ENCODE data around the gene P4HA1. TPM values are rescaled to one million over a fixed set of nuclear protein-coding genes. Genes with fewer than 3 reads are reported as not detected.

Gene P4HA1
- total and polyA plus RNA-seq, 2 donors (not counting 3 experiments of a cell fraction or from before 2014, with no cell fraction given) = 14.3 to 29.1 TPM

- H3K27ac ChIP-seq (ENCODE audit: insufficient read depth, low read depth, low read length) = no peak overlapping the region
Observed at GRCh38 chr10:73065441-73065840, 31.2 kb downstream of the P4HA1 start.

DNA sequence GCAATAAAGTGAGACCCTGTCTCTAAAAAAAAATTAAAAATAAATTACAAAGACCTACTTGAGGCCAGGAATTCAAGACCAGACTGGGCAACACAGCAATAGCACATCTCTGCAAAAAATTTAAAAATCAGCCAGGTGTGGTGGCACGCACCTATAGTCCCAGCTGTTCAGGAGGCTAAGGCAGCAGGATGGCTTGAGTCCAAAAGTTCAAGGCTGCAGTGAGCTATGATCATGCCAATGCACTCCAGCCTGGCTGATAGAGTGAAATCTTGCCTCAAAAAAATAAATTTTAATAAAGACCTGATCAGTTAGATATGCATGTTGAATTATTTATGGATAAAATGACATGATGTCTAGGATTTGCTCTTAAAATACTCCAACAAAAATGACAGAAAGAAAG, 34.9 kb downstream of the P4HA1 start:
- no peak for FAIRE-seq
- DNase-seq (ENCODE audit: low read depth, low spot score) = no peak
- Histone ChIP-seq H3K79me2 (ENCODE audit: control insufficient read depth, insufficient read depth, low read length) (no peaks in the 10 kb centered on the region), H3K36me3 (ENCODE audit: control insufficient read depth in 2 of 2, extremely low read depth in 1 of 2, insufficient read depth in 2 of 2, low read length in 2 of 2) (peaks cover 0 to 2% of the 10 kb centered on the region in 2 experiments), H3K27me3 (ENCODE audit: control insufficient read depth in 2 of 2, insufficient read depth in 2 of 2, low read length in 2 of 2) (no peaks in the 10 kb centered on the region), H3K4me2 (ENCODE audit: insufficient read depth, low read length) (no peak overlapping the region), H3K9me3 (replicated peaks; ENCODE audit: control insufficient read depth, insufficient read depth, low read length) (no peaks in the 10 kb centered on the region), H3K27ac (ENCODE audit: insufficient read depth, low read depth, low read length) (no peak overlapping the region), H2AFZ (ENCODE audit: low read depth, low read length) (no peak overlapping the region), H3K9ac (replicated peaks; ENCODE audit: extremely low read depth, insufficient read depth, low read length) (no peak overlapping the region), H4K20me1 (replicated peaks; ENCODE audit: control insufficient read depth, extremely low read depth, insufficient read depth, low read length) (no peaks in the 10 kb centered on the region), H3K4me1 (ENCODE audit: control insufficient read depth, extremely low read depth, insufficient read depth, low read length) (peaks cover 9% of the 10 kb centered on the region), H3K4me3 (replicated peaks in 1 of 3; ENCODE audit: insufficient read depth in 1 of 3, low read depth in 1 of 3, low read length in 3 of 3) (no peak overlapping the region), H3K9me1 (replicated peaks; ENCODE audit: control insufficient read depth, extremely low read depth, insufficient read depth, low read length) (no peaks in the 10 kb centered on the region)
- dilution Hi-C loops (cut with MboI; ENCODE audit: extremely low pct_ligation_motif_present, low sequenced_read_pairs) = no loop called here
- no TSS peak for BruUV-seq (replicated peaks)
- no peak for TF ChIP-seq POLR2AphosphoS5 (IDR thresholded peaks at IDR 0.05; ENCODE audit: insufficient read depth, low read depth, low read length)
- TF ChIP-seq POLR2A (IDR thresholded peaks at IDR 0.05; ENCODE audit: low read depth, low read length) = no peak
- no peak for TF ChIP-seq GATA2 (IDR thresholded peaks at IDR 0.05; ENCODE audit: insufficient read depth, insufficient read length, low read depth, low read length)
- no peak for TF ChIP-seq JUN (IDR thresholded peaks at IDR 0.05; ENCODE audit: borderline replicate concordance, insufficient read depth, insufficient read length, low read depth)
- TF ChIP-seq MYC (IDR thresholded peaks at IDR 0.05; ENCODE audit: low read depth, low read length) = no peak
- no peak for TF ChIP-seq FOS (IDR thresholded peaks at IDR 0.05; ENCODE audit: borderline replicate concordance, insufficient read depth, low read length)
- TF ChIP-seq CTCF (IDR thresholded peaks at IDR 0.05; ENCODE audit: extremely low read depth in 1 of 2, insufficient read depth in 1 of 2, low read depth in 1 of 2, low read length in 2 of 2) = no peak
- no peak for TF ChIP-seq MAX (IDR thresholded peaks at IDR 0.05; ENCODE audit: insufficient read depth, insufficient read length)
- ChIA-PET POLR2A (no interaction called here), CTCF (interaction anchor here (0.6 to 3.5 kb wide), 57 partner anchors 8 to 700 kb away, joined by 3 to 30 read pairs (median 4); partner anchors contain the start of genes ECD, FAM149B1, MICU1 and NUDT13)
- intact Hi-C loops (cut with micrococcal nuclease) = loop anchor here (1.0 to 2.0 kb wide), 4 partner anchors 186 to 697 kb away; partner anchors contain the start of gene MCU

More at GRCh38 chr10:73065441-73065840, 31.2 kb downstream of the P4HA1 start:
- peaks cover under 1% of the 10 kb centered on the region for H3K4me1 ChIP-seq (ENCODE audit: control insufficient read depth, extremely low read depth, insufficient read depth, low read length)
- dilution Hi-C loops (cut with MboI; ENCODE audit: extremely low pct_ligation_motif_present, low sequenced_read_pairs) (no loop called here), intact Hi-C loops (cut with micrococcal nuclease) (no loop called here)
- H3K9ac ChIP-seq (replicated peaks; ENCODE audit: extremely low read depth, insufficient read depth, low read length) = no peak overlapping the region
- POLR2A ChIA-PET = no interaction called here
- DNase-seq (ENCODE audit: low read depth, low spot score) (no peak), FAIRE-seq (no peak)
- H3K27me3 ChIP-seq (ENCODE audit: control insufficient read depth in 2 of 2, insufficient read depth in 2 of 2, low read length in 2 of 2) = no peaks in the 10 kb centered on the region
- TF ChIP-seq POLR2AphosphoS5 (IDR thresholded peaks at IDR 0.05; ENCODE audit: insufficient read depth, low read depth, low read length) (no peak), JUN (IDR thresholded peaks at IDR 0.05; ENCODE audit: borderline replicate concordance, insufficient read depth, insufficient read length, low read depth) (no peak), EZH2 (IDR thresholded peaks at IDR 0.05; ENCODE audit: borderline replicate concordance, low read depth, low read length, severe bottlenecking) (no peak), POLR2A (IDR thresholded peaks at IDR 0.05; ENCODE audit: low read depth, low read length) (no peak), FOS (IDR thresholded peaks at IDR 0.05; ENCODE audit: borderline replicate concordance, insufficient read depth, low read length) (no peak)
- H4K20me1 ChIP-seq (replicated peaks; ENCODE audit: control insufficient read depth, extremely low read depth, insufficient read depth, low read length) = no peaks in the 10 kb centered on the region
- no peaks in the 10 kb centered on the region for H3K9me1 ChIP-seq (replicated peaks; ENCODE audit: control insufficient read depth, extremely low read depth, insufficient read depth, low read length)
- no peak overlapping the region for H3K4me2 ChIP-seq (ENCODE audit: insufficient read depth, low read length)
- no TSS peak for BruUV-seq (replicated peaks)
- H3K9me3 ChIP-seq (replicated peaks; ENCODE audit: control insufficient read depth, insufficient read depth, low read length) = no peaks in the 10 kb centered on the region
- peaks cover 2% of the 10 kb centered on the region in 2 experiments for H3K36me3 ChIP-seq (ENCODE audit: control insufficient read depth in 2 of 2, extremely low read depth in 1 of 2, insufficient read depth in 2 of 2, low read length in 2 of 2)
- CTCF ChIA-PET = interaction anchor here (2.1 kb wide), 1 partner anchor 30 kb away, joined by 4 read pairs; no protein-coding TSS in a partner anchor
- no peak overlapping the region for H2AFZ ChIP-seq (ENCODE audit: low read depth, low read length)
- H3K79me2 ChIP-seq (ENCODE audit: control insufficient read depth, insufficient read depth, low read length) = no peaks in the 10 kb centered on the region
- no peak overlapping the region for H3K4me3 ChIP-seq (replicated peaks in 1 of 3; ENCODE audit: insufficient read depth in 1 of 3, low read depth in 1 of 3, low read length in 3 of 3)

Data from endothelial cell of umbilical vein (primary cell).